ENCODE results near the gene PSAT1.

DNA sequence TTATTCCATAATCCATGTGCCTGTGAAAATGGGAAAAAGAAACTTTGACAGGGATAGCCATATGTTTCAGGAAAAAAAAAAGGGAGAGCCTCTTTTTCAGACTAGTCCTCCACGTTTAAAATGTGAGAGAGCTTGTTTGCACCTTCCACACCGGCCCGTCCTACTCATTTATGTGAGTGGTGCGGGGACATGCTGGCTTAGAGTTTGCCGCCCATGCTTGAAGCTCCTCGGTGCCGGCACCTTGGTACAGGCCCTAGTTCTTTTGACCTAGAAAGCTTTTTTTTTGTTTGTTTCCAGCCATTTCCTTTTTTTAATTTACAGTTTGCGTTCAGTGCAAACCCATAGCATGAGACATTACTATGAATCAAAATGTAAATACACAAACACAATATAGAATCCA is 27.8 kb downstream of the PSAT1 start:
- TF ChIP-seq, protein P1, sequence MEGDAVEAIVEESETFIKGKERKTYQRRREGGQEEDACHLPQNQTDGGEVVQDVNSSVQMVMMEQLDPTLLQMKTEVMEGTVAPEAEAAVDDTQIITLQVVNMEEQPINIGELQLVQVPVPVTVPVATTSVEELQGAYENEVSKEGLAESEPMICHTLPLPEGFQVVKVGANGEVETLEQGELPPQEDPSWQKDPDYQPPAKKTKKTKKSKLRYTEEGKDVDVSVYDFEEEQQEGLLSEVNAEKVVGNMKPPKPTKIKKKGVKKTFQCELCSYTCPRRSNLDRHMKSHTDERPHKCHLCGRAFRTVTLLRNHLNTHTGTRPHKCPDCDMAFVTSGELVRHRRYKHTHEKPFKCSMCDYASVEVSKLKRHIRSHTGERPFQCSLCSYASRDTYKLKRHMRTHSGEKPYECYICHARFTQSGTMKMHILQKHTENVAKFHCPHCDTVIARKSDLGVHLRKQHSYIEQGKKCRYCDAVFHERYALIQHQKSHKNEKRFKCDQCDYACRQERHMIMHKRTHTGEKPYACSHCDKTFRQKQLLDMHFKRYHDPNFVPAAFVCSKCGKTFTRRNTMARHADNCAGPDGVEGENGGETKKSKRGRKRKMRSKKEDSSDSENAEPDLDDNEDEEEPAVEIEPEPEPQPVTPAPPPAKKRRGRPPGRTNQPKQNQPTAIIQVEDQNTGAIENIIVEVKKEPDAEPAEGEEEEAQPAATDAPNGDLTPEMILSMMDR (optimal IDR thresholded peaks at IDR 0.05 in 1 of 3, IDR thresholded peaks at IDR 0.05 in 1 of 3, conservative IDR thresholded peaks at IDR 0.05 in 1 of 3; ENCODE audit: extremely low read depth in 1 of 3, insufficient read depth in 2 of 3, low read length in 3 of 3) = no peak
- no peak for TF ChIP-seq EZH2 (IDR thresholded peaks at IDR 0.05; ENCODE audit: low read length)

Measured in keratinocyte (primary cell).